ENCODE data around the gene SDHA. TPM values are rescaled to one million over a fixed set of nuclear protein-coding genes. Genes with fewer than 3 reads are reported as not detected.

Gene SDHA
- polyA plus RNA-seq, 1 donor (not counting 4 experiments of a cell fraction or from before 2014, with no cell fraction given): 178 TPM

DNA sequence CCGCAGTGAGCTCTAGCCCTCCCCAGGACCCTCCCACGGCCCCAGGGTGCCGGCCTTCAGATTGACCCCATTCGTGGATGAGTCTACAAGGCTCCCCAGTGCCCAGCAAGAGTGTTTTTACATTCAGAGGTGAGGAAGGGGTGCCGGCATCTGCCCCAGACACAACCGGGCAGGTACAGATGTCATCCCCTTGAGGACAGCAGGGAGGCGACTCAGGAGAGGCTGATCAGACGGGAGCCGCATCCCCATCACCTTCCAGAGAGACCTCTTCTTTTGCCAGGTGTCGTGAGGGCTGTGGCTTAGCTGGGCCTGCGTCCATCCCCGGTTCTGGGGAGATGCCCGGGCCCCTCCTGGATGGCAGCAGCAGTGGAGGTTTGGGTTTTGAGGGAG is 31.1 kb upstream of the SDHA start:
- H3K9ac ChIP-seq (ENCODE audit: control insufficient read depth, extremely low read depth, insufficient read depth, low read length): no peak overlapping the region
- peaks cover 2% of the 10 kb centered on the region for H3K4me1 ChIP-seq (ENCODE audit: control insufficient read depth, extremely low read depth, insufficient read depth, low read length)
- H4K20me1 ChIP-seq (ENCODE audit: control insufficient read depth, extremely low read depth, insufficient read depth, low read length): peaks cover 4% of the 10 kb centered on the region
- H3K9me1 ChIP-seq (ENCODE audit: control insufficient read depth, extremely low read depth, insufficient read depth, low read length): no peaks in the 10 kb centered on the region
- no peak for TF ChIP-seq EZH2 (IDR thresholded peaks at IDR 0.05; ENCODE audit: low read length)
- TF ChIP-seq, protein P1, sequence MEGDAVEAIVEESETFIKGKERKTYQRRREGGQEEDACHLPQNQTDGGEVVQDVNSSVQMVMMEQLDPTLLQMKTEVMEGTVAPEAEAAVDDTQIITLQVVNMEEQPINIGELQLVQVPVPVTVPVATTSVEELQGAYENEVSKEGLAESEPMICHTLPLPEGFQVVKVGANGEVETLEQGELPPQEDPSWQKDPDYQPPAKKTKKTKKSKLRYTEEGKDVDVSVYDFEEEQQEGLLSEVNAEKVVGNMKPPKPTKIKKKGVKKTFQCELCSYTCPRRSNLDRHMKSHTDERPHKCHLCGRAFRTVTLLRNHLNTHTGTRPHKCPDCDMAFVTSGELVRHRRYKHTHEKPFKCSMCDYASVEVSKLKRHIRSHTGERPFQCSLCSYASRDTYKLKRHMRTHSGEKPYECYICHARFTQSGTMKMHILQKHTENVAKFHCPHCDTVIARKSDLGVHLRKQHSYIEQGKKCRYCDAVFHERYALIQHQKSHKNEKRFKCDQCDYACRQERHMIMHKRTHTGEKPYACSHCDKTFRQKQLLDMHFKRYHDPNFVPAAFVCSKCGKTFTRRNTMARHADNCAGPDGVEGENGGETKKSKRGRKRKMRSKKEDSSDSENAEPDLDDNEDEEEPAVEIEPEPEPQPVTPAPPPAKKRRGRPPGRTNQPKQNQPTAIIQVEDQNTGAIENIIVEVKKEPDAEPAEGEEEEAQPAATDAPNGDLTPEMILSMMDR (optimal IDR thresholded peaks at IDR 0.05 in 1 of 3, IDR thresholded peaks at IDR 0.05 in 1 of 3, conservative IDR thresholded peaks at IDR 0.05 in 1 of 3; ENCODE audit: extremely low read depth in 1 of 3, insufficient read depth in 2 of 3, low read length in 3 of 3): no peak
- H2AFZ ChIP-seq (ENCODE audit: control insufficient read depth, low read length): no peak overlapping the region
- no peaks in the 10 kb centered on the region for H3K9me3 ChIP-seq (ENCODE audit: control insufficient read depth, low read depth, low read length)
- FAIRE-seq (no peak), DNase-seq (ENCODE audit: low read depth, low spot score) (no peak)
- no peaks in the 10 kb centered on the region for H3K36me3 ChIP-seq (ENCODE audit: control insufficient read depth in 2 of 2, extremely low read depth in 1 of 2, insufficient read depth in 2 of 2, low read length in 2 of 2)
- peaks cover 37% of the 10 kb centered on the region for H3K27me3 ChIP-seq (ENCODE audit: control insufficient read depth, extremely low read depth, insufficient read depth, low read length)
- H3K4me2 ChIP-seq (ENCODE audit: control insufficient read depth, extremely low read depth, insufficient read depth, low read depth, low read length): no peak overlapping the region
- no peak overlapping the region for H3K4me3 ChIP-seq (ENCODE audit: control insufficient read depth in 2 of 3, extremely low read depth in 1 of 3, insufficient read depth in 2 of 3, low read depth in 1 of 3, low read length in 3 of 3)
- no peaks in the 10 kb centered on the region for H3K79me2 ChIP-seq (ENCODE audit: control insufficient read depth, insufficient read depth, low read length)
- no peak overlapping the region for H3K27ac ChIP-seq (ENCODE audit: control insufficient read depth, insufficient read depth, low read length)
- dilution Hi-C loops (cut with MboI; ENCODE audit: extremely low pct_ligation_motif_present, low sequenced_read_pairs): no loop called here

DNA sequence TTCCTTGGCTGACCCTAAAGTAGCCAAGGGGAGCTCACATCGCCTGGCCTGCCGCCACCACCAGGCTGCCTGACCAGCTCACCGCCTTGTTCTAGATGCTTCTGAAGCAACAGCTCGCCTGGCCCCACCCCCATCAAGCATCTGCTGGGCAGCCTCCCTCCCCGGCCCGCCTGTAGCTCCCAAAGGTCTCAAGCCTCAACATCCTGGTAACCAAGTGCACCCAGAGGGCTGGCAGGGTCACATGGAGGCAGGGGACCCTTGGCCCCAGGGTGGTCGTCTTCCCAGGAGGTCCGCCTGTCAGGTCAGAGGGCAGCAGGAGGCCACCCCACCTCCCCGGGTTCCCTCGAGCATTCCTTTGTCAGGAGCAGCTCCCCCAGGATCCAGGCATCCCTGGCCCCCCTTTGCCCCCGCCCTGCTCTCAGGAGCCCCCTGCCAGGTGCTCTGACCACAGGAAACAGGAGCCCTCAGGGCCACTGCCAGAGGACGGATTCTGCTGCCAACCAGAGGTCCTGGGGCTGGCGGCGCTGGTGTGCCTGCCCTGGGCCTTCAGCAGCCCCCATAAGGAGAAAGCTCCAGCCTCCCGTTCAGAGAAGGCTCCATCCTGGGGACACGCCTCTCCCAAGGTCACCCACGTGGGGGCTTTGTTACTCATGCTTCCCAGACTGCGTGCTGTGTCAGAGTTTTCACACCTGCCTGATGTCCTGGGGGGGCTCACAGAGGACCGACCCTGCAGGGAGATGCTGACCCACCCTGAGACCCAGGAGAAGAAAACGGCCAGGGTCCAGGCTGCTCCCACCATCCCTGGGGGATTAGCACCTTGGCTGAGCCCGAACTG is 30.3 kb upstream of the SDHA start:
- Histone ChIP-seq H3K9me1 (ENCODE audit: control insufficient read depth, extremely low read depth, insufficient read depth, low read length) (no peaks in the 10 kb centered on the region), H3K79me2 (ENCODE audit: control insufficient read depth, insufficient read depth, low read length) (no peaks in the 10 kb centered on the region), H3K4me1 (ENCODE audit: control insufficient read depth, extremely low read depth, insufficient read depth, low read length) (peaks cover 2% of the 10 kb centered on the region), H3K9me3 (ENCODE audit: control insufficient read depth, low read depth, low read length) (no peaks in the 10 kb centered on the region), H3K27me3 (ENCODE audit: control insufficient read depth, extremely low read depth, insufficient read depth, low read length) (peaks cover 45% of the 10 kb centered on the region), H2AFZ (ENCODE audit: control insufficient read depth, low read length) (no peak overlapping the region), H3K36me3 (ENCODE audit: control insufficient read depth in 2 of 2, extremely low read depth in 1 of 2, insufficient read depth in 2 of 2, low read length in 2 of 2) (no peaks in the 10 kb centered on the region), H3K4me2 (ENCODE audit: control insufficient read depth, extremely low read depth, insufficient read depth, low read depth, low read length) (peak overlapping the region; percentile 68), H3K4me3 (ENCODE audit: control insufficient read depth in 2 of 3, extremely low read depth in 1 of 3, insufficient read depth in 2 of 3, low read depth in 1 of 3, low read length in 3 of 3) (no peak overlapping the region), H4K20me1 (ENCODE audit: control insufficient read depth, extremely low read depth, insufficient read depth, low read length) (peaks cover 4% of the 10 kb centered on the region), H3K27ac (ENCODE audit: control insufficient read depth, insufficient read depth, low read length) (no peak overlapping the region), H3K9ac (ENCODE audit: control insufficient read depth, extremely low read depth, insufficient read depth, low read length) (no peak overlapping the region)
- TF ChIP-seq, protein P1 (optimal IDR thresholded peaks at IDR 0.05 in 1 of 3, IDR thresholded peaks at IDR 0.05 in 1 of 3, conservative IDR thresholded peaks at IDR 0.05 in 1 of 3; ENCODE audit: extremely low read depth in 1 of 3, insufficient read depth in 2 of 3, low read length in 3 of 3): no peak
- no peak for TF ChIP-seq EZH2 (IDR thresholded peaks at IDR 0.05; ENCODE audit: low read length)
- dilution Hi-C loops (cut with MboI; ENCODE audit: extremely low pct_ligation_motif_present, low sequenced_read_pairs): no loop called here
- no peak for FAIRE-seq
- DNase-seq (ENCODE audit: low read depth, low spot score): no peak
